ENCODE data around the gene KCNJ6.
"Not testable (repeated sequence)": the region's sequence is repeated elsewhere in the genome, so short reads cannot be mapped to it uniquely, and the experiment has no call there.

Gene KCNJ6

DNA sequence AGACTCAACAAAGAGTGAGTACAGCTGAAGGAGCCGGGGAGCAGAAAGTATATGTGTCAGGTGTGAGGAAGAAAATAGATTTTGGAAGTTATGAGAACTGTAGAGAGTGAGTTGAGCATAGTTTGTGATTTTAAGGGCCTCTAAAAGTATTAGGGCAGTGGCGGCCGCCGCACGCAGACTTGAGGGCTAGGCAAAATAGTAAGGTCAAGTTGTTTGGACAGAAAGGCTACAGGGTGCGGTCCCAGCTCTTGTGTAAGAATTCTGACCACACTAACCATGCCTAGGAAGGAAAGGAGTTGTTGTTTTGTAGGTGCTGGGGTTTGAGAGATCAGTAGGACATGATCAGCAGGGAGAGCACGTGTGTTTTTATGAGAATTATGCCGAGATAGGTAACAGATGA, 327.6 kb downstream of the KCNJ6 start:
- not testable (repeated sequence) for H3K9me3 ChIP-seq (ENCODE audit: control insufficient read depth in 1 of 2, low read length in 2 of 2); H3K36me3 ChIP-seq (ENCODE audit: control insufficient read depth in 1 of 2, insufficient read depth in 2 of 2, low read length in 2 of 2); H3K9ac ChIP-seq (ENCODE audit: low read depth in 1 of 2, low read length in 2 of 2); H3K4me1 ChIP-seq (ENCODE audit: control insufficient read depth in 1 of 2, insufficient read depth in 2 of 2, low read length in 2 of 2); H3K27me3 ChIP-seq (ENCODE audit: control insufficient read depth in 1 of 2, insufficient read depth in 2 of 2, low read length in 2 of 2); H3K27ac ChIP-seq (ENCODE audit: low read depth, low read length); H3K4me3 ChIP-seq (ENCODE audit: low read depth in 1 of 2, low read length in 2 of 2)

- Histone ChIP-seq H3K4me3 (ENCODE audit: low read depth in 1 of 2, low read length in 2 of 2) (no peak overlapping the region), H3K4me1 (ENCODE audit: control insufficient read depth in 1 of 2, insufficient read depth in 2 of 2, low read length in 2 of 2) (no peaks in the 10 kb centered on the region), H3K27ac (ENCODE audit: low read depth, low read length) (no peak overlapping the region), H3K9me3 (ENCODE audit: control insufficient read depth in 1 of 2, low read length in 2 of 2) (no peaks in the 10 kb centered on the region), H3K36me3 (ENCODE audit: control insufficient read depth in 1 of 2, insufficient read depth in 2 of 2, low read length in 2 of 2) (no peaks in the 10 kb centered on the region), H3K9ac (ENCODE audit: low read depth in 1 of 2, low read length in 2 of 2) (no peak overlapping the region), H3K27me3 (ENCODE audit: control insufficient read depth in 1 of 2, insufficient read depth in 2 of 2, low read length in 2 of 2) (no peaks in the 10 kb centered on the region)
Measured at GRCh38 chr21:37587635-37588177, 328.6 kb downstream of the KCNJ6 start.

GRCh38 chr21:37587203-37587602, 329.1 kb downstream of the KCNJ6 start:
- H3K4me3 ChIP-seq (ENCODE audit: low read depth in 1 of 2, low read length in 2 of 2), result no peak overlapping the region
- H3K36me3 ChIP-seq (ENCODE audit: control insufficient read depth in 1 of 2, insufficient read depth in 2 of 2, low read length in 2 of 2), result no peaks in the 10 kb centered on the region
- H3K9me3 ChIP-seq (ENCODE audit: control insufficient read depth in 1 of 2, low read length in 2 of 2), result no peaks in the 10 kb centered on the region

GRCh38 chr21:37582590-37582989, 333.7 kb downstream of the KCNJ6 start:
- H3K27ac ChIP-seq (ENCODE audit: low read depth, low read length), result no peak overlapping the region
- H3K4me3 ChIP-seq (ENCODE audit: low read depth in 1 of 2, low read length in 2 of 2), result no peak overlapping the region
- no peaks in the 10 kb centered on the region for H3K4me1 ChIP-seq (ENCODE audit: control insufficient read depth in 1 of 2, insufficient read depth in 2 of 2, low read length in 2 of 2)
- no peak overlapping the region for H3K9ac ChIP-seq (ENCODE audit: low read depth in 1 of 2, low read length in 2 of 2)
- H3K27me3 ChIP-seq (ENCODE audit: control insufficient read depth in 1 of 2, insufficient read depth in 2 of 2, low read length in 2 of 2), result no peaks in the 10 kb centered on the region
- H3K9me3 ChIP-seq (ENCODE audit: control insufficient read depth in 1 of 2, low read length in 2 of 2), result peaks cover 0 to 13% of the 10 kb centered on the region in 2 donors
- no peaks in the 10 kb centered on the region for H3K36me3 ChIP-seq (ENCODE audit: control insufficient read depth in 1 of 2, insufficient read depth in 2 of 2, low read length in 2 of 2)

More at GRCh38 chr21:37587203-37587602, 329.1 kb downstream of the KCNJ6 start:
- H3K9ac ChIP-seq (ENCODE audit: low read depth in 1 of 2, low read length in 2 of 2), result no peak overlapping the region
- H3K27ac ChIP-seq (ENCODE audit: low read depth, low read length), result no peak overlapping the region
- H3K4me1 ChIP-seq (ENCODE audit: control insufficient read depth in 1 of 2, insufficient read depth in 2 of 2, low read length in 2 of 2), result no peaks in the 10 kb centered on the region
- H3K27me3 ChIP-seq (ENCODE audit: control insufficient read depth in 1 of 2, insufficient read depth in 2 of 2, low read length in 2 of 2), result no peaks in the 10 kb centered on the region

DNA sequence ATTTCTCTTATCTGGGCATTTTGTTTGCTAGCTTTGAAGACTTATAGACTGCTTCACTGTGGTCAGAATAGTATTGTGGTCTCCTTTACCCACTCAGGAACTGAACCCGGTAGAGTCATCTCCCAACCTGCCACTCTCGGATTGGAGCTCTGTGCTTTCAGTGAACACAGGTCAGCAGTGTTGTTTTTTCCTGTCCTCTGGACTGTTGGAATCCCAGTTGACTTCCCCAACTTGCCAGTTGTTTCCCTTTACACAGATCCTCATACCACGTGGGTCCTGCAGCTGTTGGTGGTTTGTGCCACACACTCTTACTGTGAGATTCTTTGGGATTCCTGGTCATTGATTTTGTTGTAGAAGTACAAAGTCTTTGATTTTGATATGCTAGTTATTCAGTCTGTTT, 335.6 kb downstream of the KCNJ6 start:
- H3K4me1 ChIP-seq (ENCODE audit: control insufficient read depth in 1 of 2, insufficient read depth in 2 of 2, low read length in 2 of 2), result no peaks in the 10 kb centered on the region
- no peak overlapping the region for H3K4me3 ChIP-seq (ENCODE audit: low read depth in 1 of 2, low read length in 2 of 2)
- no peak overlapping the region for H3K9ac ChIP-seq (ENCODE audit: low read depth in 1 of 2, low read length in 2 of 2)
- no peaks in the 10 kb centered on the region for H3K36me3 ChIP-seq (ENCODE audit: control insufficient read depth in 1 of 2, insufficient read depth in 2 of 2, low read length in 2 of 2)
- H3K9me3 ChIP-seq (ENCODE audit: control insufficient read depth in 1 of 2, low read length in 2 of 2), result peaks cover 0 to 13% of the 10 kb centered on the region in 2 donors
- H3K27me3 ChIP-seq (ENCODE audit: control insufficient read depth in 1 of 2, insufficient read depth in 2 of 2, low read length in 2 of 2), result no peaks in the 10 kb centered on the region
- H3K27ac ChIP-seq (ENCODE audit: low read depth, low read length), result no peak overlapping the region

GRCh38 chr21:37579356-37579755, 336.9 kb downstream of the KCNJ6 start:
- H3K36me3 ChIP-seq (ENCODE audit: control insufficient read depth in 1 of 2, insufficient read depth in 2 of 2, low read length in 2 of 2), result no peaks in the 10 kb centered on the region
- H3K27ac ChIP-seq (ENCODE audit: low read depth, low read length), result no peak overlapping the region
- H3K4me3 ChIP-seq (ENCODE audit: low read depth in 1 of 2, low read length in 2 of 2), result no peak overlapping the region
- no peaks in the 10 kb centered on the region for H3K4me1 ChIP-seq (ENCODE audit: control insufficient read depth in 1 of 2, insufficient read depth in 2 of 2, low read length in 2 of 2)
- H3K27me3 ChIP-seq (ENCODE audit: control insufficient read depth in 1 of 2, insufficient read depth in 2 of 2, low read length in 2 of 2), result no peaks in the 10 kb centered on the region
- H3K9ac ChIP-seq (ENCODE audit: low read depth in 1 of 2, low read length in 2 of 2), result no peak overlapping the region
- peaks cover 0 to 13% of the 10 kb centered on the region in 2 donors for H3K9me3 ChIP-seq (ENCODE audit: control insufficient read depth in 1 of 2, low read length in 2 of 2)

- Histone ChIP-seq H3K9ac (ENCODE audit: low read depth in 1 of 2, low read length in 2 of 2) (no peak overlapping the region), H3K4me3 (ENCODE audit: low read depth in 1 of 2, low read length in 2 of 2) (no peak overlapping the region), H3K27me3 (ENCODE audit: control insufficient read depth in 1 of 2, insufficient read depth in 2 of 2, low read length in 2 of 2) (no peaks in the 10 kb centered on the region), H3K4me1 (ENCODE audit: control insufficient read depth in 1 of 2, insufficient read depth in 2 of 2, low read length in 2 of 2) (no peaks in the 10 kb centered on the region), H3K9me3 (ENCODE audit: control insufficient read depth in 1 of 2, low read length in 2 of 2) (peaks cover 0 to 13% of the 10 kb centered on the region in 2 donors), H3K27ac (ENCODE audit: low read depth, low read length) (no peak overlapping the region), H3K36me3 (ENCODE audit: control insufficient read depth in 1 of 2, insufficient read depth in 2 of 2, low read length in 2 of 2) (no peaks in the 10 kb centered on the region)
Measured at GRCh38 chr21:37578471-37579126, 337.7 kb downstream of the KCNJ6 start.

- H3K36me3 ChIP-seq (ENCODE audit: control insufficient read depth in 1 of 2, insufficient read depth in 2 of 2, low read length in 2 of 2); H3K27me3 ChIP-seq (ENCODE audit: control insufficient read depth in 1 of 2, insufficient read depth in 2 of 2, low read length in 2 of 2); H3K9ac ChIP-seq (ENCODE audit: low read depth in 1 of 2, low read length in 2 of 2); H3K27ac ChIP-seq (ENCODE audit: low read depth, low read length); H3K4me3 ChIP-seq (ENCODE audit: low read depth in 1 of 2, low read length in 2 of 2); H3K4me1 ChIP-seq (ENCODE audit: control insufficient read depth in 1 of 2, insufficient read depth in 2 of 2, low read length in 2 of 2): not testable (repeated sequence)
- peaks cover 0 to 13% of the 10 kb centered on the region in 2 donors for H3K9me3 ChIP-seq (ENCODE audit: control insufficient read depth in 1 of 2, low read length in 2 of 2)
Measured at GRCh38 chr21:37576929-37577328, 339.3 kb downstream of the KCNJ6 start.

GRCh38 chr21:37575580-37575979, 340.7 kb downstream of the KCNJ6 start:
- peaks cover 5% of the 10 kb centered on the region in 2 donors for H3K27me3 ChIP-seq (ENCODE audit: control insufficient read depth in 1 of 2, insufficient read depth in 2 of 2, low read length in 2 of 2)
- no peaks in the 10 kb centered on the region for H3K4me1 ChIP-seq (ENCODE audit: control insufficient read depth in 1 of 2, insufficient read depth in 2 of 2, low read length in 2 of 2)
- H3K4me3 ChIP-seq (ENCODE audit: low read depth in 1 of 2, low read length in 2 of 2), result no peak overlapping the region
- no peak overlapping the region for H3K27ac ChIP-seq (ENCODE audit: low read depth, low read length)
- no peak overlapping the region for H3K9ac ChIP-seq (ENCODE audit: low read depth in 1 of 2, low read length in 2 of 2)
- H3K36me3 ChIP-seq (ENCODE audit: control insufficient read depth in 1 of 2, insufficient read depth in 2 of 2, low read length in 2 of 2), result no peaks in the 10 kb centered on the region
- peaks cover 0 to 13% of the 10 kb centered on the region in 2 donors for H3K9me3 ChIP-seq (ENCODE audit: control insufficient read depth in 1 of 2, low read length in 2 of 2)

DNA sequence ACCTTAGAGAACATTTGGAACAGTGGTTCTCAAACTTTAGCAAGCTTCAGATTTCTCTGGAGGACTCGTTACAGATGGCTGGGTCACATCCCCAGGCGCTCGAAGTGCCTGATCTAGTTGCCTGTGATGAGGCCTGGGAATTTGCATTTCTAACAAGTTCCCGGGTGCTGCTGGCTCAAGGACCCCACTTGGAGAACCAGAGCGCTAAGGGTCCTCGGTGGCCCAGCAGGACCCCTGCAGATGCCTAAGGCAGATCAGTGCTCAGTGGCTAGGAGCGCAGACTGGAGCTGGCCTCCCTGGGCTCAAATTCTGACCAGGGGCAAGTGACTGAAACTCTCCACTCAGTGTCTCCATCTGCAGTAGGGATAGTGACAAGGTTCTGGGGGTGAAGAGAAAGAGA, 341.5 kb downstream of the KCNJ6 start:
- Histone ChIP-seq H3K4me3 (ENCODE audit: low read depth in 1 of 2, low read length in 2 of 2) (no peak overlapping the region), H3K4me1 (ENCODE audit: control insufficient read depth in 1 of 2, insufficient read depth in 2 of 2, low read length in 2 of 2) (no peaks in the 10 kb centered on the region), H3K36me3 (ENCODE audit: control insufficient read depth in 1 of 2, insufficient read depth in 2 of 2, low read length in 2 of 2) (no peaks in the 10 kb centered on the region), H3K27me3 (ENCODE audit: control insufficient read depth in 1 of 2, insufficient read depth in 2 of 2, low read length in 2 of 2) (peaks cover 5 to 8% of the 10 kb centered on the region in 2 donors), H3K27ac (ENCODE audit: low read depth, low read length) (no peak overlapping the region), H3K9me3 (ENCODE audit: control insufficient read depth in 1 of 2, low read length in 2 of 2) (peaks cover 0 to 13% of the 10 kb centered on the region in 2 donors), H3K9ac (ENCODE audit: low read depth in 1 of 2, low read length in 2 of 2) (no peak overlapping the region)
